ENCODE results near the gene TMEM9.

DNA sequence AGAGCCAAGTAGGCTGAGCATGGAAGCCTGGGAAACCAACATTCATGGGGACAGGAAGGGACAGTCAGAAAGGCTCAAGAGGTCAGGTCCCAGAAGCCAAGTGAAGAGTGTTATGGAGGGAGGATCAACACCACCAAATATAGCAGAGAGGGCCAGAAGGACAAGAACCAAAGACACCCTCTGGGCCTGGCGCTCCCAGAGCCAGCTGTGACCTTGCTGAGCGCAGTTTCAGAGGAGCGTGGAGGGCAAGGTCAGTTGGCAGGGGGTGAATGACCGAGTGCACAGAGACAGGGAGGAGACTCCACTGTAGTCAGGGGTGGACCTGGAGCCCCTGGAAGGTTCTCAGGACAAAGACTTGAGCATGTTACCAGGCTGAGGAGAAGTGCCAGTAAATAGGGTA lies 22.9 kb downstream of the TMEM9 start:
- no peak for TF ChIP-seq PAX5 (IDR thresholded peaks at IDR 0.05; ENCODE audit: insufficient read depth, low read length, severe bottlenecking)
- TF ChIP-seq POLR2AphosphoS5 (IDR thresholded peaks at IDR 0.05; ENCODE audit: low read depth, low read length): no peak
- TF ChIP-seq TAF1 (IDR thresholded peaks at IDR 0.05; ENCODE audit: low read depth, low read length): no peak
